ENCODE results near the gene TBX19.

DNA sequence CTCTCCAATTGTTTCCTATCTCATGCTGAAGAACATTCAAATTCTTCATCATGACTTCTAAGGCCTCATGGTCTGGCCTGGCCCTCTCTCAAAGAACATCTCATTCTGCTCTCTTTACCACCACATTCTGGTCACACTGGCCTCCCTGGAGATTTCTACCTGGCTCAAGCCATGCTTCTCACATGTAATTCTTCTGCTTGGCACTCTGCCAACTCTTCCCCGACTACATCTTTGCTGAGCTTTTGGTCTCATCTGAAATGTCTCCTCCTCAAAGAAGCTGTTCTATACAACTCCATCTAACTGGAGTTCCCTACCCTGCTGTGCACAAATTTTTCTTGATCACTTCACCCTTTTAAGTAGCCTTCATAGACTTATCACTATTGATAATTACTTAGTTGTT, 1.4 kb upstream of the TBX19 start:
- TF ChIP-seq, protein P1, sequence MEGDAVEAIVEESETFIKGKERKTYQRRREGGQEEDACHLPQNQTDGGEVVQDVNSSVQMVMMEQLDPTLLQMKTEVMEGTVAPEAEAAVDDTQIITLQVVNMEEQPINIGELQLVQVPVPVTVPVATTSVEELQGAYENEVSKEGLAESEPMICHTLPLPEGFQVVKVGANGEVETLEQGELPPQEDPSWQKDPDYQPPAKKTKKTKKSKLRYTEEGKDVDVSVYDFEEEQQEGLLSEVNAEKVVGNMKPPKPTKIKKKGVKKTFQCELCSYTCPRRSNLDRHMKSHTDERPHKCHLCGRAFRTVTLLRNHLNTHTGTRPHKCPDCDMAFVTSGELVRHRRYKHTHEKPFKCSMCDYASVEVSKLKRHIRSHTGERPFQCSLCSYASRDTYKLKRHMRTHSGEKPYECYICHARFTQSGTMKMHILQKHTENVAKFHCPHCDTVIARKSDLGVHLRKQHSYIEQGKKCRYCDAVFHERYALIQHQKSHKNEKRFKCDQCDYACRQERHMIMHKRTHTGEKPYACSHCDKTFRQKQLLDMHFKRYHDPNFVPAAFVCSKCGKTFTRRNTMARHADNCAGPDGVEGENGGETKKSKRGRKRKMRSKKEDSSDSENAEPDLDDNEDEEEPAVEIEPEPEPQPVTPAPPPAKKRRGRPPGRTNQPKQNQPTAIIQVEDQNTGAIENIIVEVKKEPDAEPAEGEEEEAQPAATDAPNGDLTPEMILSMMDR (IDR thresholded peaks at IDR 0.05 in 4 of 5, conservative IDR thresholded peaks at IDR 0.05 in 1 of 5), result no peak
- TF ChIP-seq POLR2A (IDR thresholded peaks at IDR 0.05), result no peak
